ENCODE measurements around the gene HOXA10.

HOXA10 gene

DNA sequence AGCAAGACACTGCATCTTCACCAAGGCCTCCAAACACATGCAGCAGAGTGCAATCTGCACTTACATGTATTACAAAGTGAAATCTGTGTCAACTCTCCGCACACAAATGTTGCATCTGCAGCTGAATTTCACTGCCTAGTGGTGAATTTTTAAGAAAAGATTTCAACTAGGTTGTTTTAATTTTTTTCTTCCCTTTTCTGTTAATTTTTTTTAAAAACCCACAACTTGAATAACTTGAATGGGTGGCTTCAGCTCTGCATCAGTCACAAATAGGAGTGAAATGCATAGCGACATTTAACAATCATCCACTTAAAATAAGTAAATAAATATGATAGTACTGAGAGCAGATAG lies 19.9 kb upstream of the HOXA10 start:
- no peak overlapping the region for H3K27ac ChIP-seq (ENCODE audit: low read length)
- H3K9me3 ChIP-seq (ENCODE audit: insufficient read depth, low read depth, low read length): peaks cover 5% of the 10 kb centered on the region; the same call in 1 of the 2 replicates
- peaks cover 100% of the 10 kb centered on the region for H3K27me3 ChIP-seq (ENCODE audit: insufficient read depth, low read length)

DNA sequence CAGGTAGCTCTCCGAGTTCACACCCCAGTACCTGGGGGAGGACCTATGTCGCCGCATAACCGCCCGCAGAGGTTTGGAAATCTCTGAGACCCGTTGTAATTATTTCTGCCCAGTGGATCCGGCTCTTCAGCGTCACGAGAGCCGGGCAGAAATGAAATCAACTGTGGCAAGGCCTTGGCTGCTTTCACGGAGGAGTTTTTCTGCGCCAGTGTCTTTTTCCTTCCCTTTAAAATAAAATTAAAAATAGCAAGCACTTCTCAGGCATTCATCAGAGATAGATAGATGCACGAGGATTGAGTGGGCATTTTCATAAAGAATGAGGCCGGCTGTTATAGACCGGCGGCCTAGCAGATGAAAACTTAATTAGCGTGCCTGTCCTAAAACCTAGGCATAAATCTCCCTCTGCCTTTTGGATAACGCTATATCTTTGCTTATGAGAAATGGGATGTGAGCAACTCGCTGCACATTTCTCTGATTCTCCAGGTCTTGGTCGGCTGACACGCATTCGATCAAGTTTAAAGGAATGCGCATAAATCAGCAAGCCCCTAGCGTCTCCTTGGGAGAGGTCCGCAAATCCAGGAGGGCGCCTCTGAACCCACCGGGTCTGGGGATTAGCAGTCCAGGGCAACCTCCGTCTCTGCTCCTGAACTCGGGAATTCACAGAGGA lies 19.3 kb upstream of the HOXA10 start:
- Histone ChIP-seq H3K4me3 (ENCODE audit: low read length) (no peak overlapping the region), H3K27ac (ENCODE audit: low read length) (no peak overlapping the region), H3K9me3 (ENCODE audit: insufficient read depth, low read depth, low read length) (peaks cover 5% of the 10 kb centered on the region; the same call in 1 of the 2 replicates), H3K4me1 (ENCODE audit: insufficient read depth, low read length) (no peaks in the 10 kb centered on the region; the same call in 1 of the 2 replicates), H3K9ac (ENCODE audit: low read depth, low read length) (no peak overlapping the region), H3K36me3 (ENCODE audit: insufficient read depth, low read depth, low read length) (no peaks in the 10 kb centered on the region), H3K27me3 (ENCODE audit: insufficient read depth, low read length) (peaks cover 100% of the 10 kb centered on the region)

More for the DNA sequence above, 19.9 kb upstream of the HOXA10 start:
- H3K36me3 ChIP-seq (ENCODE audit: insufficient read depth, low read depth, low read length): no peaks in the 10 kb centered on the region
- H3K9ac ChIP-seq (ENCODE audit: low read depth, low read length): no peak overlapping the region
- no peaks in the 10 kb centered on the region; the same call in 1 of the 2 replicates for H3K4me1 ChIP-seq (ENCODE audit: insufficient read depth, low read length)
- H3K4me3 ChIP-seq (ENCODE audit: low read length): no peak overlapping the region

DNA sequence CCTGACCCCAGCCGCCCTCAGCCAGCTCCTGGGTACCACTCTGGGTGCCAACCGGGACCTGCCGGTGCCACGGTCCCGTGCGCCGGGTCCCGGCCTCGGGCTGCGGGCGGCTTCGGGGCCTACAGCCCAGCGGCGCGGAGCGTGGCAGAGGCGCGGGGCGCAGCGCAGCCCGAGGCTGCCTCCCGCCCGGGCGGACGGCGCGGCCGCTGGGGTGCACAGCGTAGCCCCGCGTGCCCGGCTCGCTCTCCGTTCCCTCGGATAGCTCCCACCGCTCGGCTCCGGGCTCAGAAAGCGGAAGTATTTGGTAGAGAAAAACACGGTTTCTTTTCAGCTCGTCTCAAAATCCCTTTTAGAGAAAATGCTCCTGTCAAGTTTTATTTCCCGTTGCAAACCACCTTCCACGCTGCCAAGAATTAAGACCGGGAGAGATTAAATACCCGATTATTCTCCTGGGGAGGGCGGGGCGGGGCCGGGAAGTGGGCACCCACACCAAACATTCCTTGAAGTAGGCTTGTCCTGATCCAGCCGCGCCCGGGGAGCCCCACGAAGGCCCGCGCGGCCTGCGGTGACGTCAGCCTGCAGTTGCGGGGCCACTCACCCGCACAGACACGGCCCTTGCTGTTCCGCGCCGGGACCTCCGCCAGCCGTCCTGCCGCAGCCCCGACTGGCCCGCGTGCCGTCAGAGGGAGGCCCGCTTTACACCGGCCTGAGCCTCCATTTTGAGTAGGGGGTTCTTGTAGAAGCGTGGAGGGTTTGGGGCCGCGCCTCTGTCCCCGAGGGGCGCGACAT lies 18.6 kb upstream of the HOXA10 start:
- peaks cover 5% of the 10 kb centered on the region; the same call in 1 of the 2 replicates for H3K9me3 ChIP-seq (ENCODE audit: insufficient read depth, low read depth, low read length)
- no peaks in the 10 kb centered on the region for H3K36me3 ChIP-seq (ENCODE audit: insufficient read depth, low read depth, low read length)
- no peak overlapping the region for H3K27ac ChIP-seq (ENCODE audit: low read length)
- no peak overlapping the region for H3K9ac ChIP-seq (ENCODE audit: low read depth, low read length)
- H3K27me3 ChIP-seq (ENCODE audit: insufficient read depth, low read length): peaks cover 100% of the 10 kb centered on the region
- no peak overlapping the region for H3K4me3 ChIP-seq (ENCODE audit: low read length)
- H3K4me1 ChIP-seq (ENCODE audit: insufficient read depth, low read length): no peaks in the 10 kb centered on the region; the same call in 1 of the 2 replicates

DNA sequence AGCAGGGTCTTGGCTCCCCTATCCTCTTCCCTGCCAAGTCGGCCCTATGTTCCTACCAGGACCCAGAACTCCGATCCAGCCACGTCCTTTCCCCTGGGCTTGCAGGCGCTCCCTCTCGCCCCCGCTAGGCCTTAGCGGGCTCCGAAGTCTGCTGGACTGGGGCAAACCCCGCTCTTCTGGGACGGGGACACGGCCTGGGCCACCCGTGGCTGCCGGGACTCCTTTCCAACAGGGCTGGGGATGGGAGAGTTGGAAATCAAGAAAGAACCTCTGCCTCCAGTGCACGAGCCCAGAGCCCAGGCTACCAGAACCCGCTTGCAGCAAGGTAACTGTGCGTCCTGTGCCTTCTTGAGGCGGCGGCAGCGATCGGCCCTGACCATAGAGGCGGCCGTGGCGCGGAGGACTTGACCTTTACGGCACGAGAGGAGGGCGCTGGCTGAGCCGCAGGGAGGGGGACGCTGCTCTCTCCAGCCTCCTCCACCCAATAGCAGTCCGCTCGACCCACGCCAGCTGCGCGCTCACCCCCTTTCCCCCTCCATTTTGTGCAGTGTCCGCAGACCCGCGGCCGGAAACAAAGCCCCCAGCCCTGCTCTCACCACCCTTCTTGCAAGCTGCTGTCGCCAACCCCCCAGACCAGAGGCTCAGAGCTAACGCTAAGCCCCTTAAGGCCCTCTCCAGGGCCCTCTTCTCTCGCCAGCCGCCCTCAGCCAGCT lies 17.9 kb upstream of the HOXA10 start:
- Histone ChIP-seq H3K9me3 (ENCODE audit: insufficient read depth, low read depth, low read length) (peaks cover 10% of the 10 kb centered on the region; the same call in 1 of the 2 replicates), H3K9ac (ENCODE audit: low read depth, low read length) (no peak overlapping the region), H3K27ac (ENCODE audit: low read length) (no peak overlapping the region), H3K4me3 (ENCODE audit: low read length) (no peak overlapping the region), H3K4me1 (ENCODE audit: insufficient read depth, low read length) (peaks cover 6% of the 10 kb centered on the region), H3K36me3 (ENCODE audit: insufficient read depth, low read depth, low read length) (no peaks in the 10 kb centered on the region), H3K27me3 (ENCODE audit: insufficient read depth, low read length) (peaks cover 100% of the 10 kb centered on the region)

DNA sequence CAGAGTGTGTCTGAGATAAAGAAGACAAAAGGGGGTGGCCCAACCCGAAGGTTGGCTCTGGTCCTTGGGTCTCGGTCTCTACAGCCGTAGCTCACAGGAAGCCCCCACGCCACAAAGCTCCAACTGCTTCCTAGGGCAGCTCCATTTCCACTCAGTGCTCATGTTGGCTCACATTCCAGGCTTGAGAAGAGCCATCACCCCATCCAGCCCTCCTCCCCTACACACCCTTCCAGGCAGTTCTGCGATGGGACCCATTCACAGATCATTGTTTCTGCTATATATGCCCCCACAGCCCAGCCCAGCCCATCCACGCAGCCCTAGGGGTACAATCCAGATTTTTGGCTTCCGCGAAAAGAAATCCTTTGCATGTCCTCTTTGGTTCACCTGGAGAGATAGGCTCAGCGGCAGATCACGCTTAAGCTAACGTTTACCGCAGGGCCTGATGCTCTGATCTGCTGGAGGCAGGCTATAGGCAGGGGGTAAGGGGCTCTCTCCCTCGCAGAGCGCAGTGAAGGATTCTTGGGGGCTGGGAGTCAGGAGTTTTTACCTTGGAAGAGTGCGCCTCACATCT lies 17.1 kb upstream of the HOXA10 start:
- Histone ChIP-seq H3K4me3 (ENCODE audit: low read length) (no peak overlapping the region), H3K36me3 (ENCODE audit: insufficient read depth, low read depth, low read length) (no peaks in the 10 kb centered on the region), H3K27ac (ENCODE audit: low read length) (no peak overlapping the region), H3K9me3 (ENCODE audit: insufficient read depth, low read depth, low read length) (peaks cover 10% of the 10 kb centered on the region; the same call in 1 of the 2 replicates), H3K4me1 (ENCODE audit: insufficient read depth, low read length) (peaks cover 6% of the 10 kb centered on the region), H3K9ac (ENCODE audit: low read depth, low read length) (no peak overlapping the region), H3K27me3 (ENCODE audit: insufficient read depth, low read length) (peaks cover 100% of the 10 kb centered on the region)

DNA sequence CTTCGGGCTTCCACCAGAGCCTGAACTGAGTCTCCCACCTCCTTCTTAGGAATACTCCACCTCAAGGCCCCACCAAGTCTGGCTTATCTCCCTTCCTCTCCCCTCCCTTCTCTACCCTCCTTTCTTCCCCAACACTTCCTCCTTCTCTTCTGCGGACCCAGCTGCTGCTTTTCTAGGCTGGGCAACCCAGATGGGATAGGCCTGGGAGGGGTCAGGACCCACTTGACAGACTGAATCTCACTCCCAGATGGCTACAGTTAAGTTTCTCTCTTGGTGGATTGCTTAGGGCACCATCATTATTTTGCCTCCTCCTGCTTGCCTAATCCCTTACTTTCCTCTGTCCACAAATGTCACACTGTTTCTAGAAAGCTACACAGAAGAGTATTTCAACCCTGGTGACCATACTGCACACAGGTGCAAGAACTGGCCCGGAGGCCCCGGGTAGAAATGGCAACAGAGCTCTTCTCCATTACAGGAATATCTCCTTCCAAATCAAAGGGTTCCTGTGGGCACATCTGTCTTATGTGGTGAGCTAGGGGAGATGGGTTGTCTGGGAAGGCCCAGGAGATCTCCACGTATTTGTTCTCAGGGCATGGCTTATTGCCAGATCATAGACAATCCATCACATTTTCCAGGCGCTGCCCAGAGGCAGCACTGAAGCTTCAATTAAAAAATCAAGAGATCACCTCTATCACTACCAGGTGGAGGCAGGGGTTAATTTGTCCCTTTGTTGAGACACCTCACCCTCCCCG lies 16.1 kb upstream of the HOXA10 start:
- H3K36me3 ChIP-seq (ENCODE audit: insufficient read depth, low read depth, low read length): no peaks in the 10 kb centered on the region
- peaks cover 6% of the 10 kb centered on the region for H3K4me1 ChIP-seq (ENCODE audit: insufficient read depth, low read length)
- no peak overlapping the region for H3K9ac ChIP-seq (ENCODE audit: low read depth, low read length)
- H3K4me3 ChIP-seq (ENCODE audit: low read length): no peak overlapping the region
- H3K9me3 ChIP-seq (ENCODE audit: insufficient read depth, low read depth, low read length): peaks cover 10% of the 10 kb centered on the region; the same call in 1 of the 2 replicates
- H3K27ac ChIP-seq (ENCODE audit: low read length): no peak overlapping the region
- H3K27me3 ChIP-seq (ENCODE audit: insufficient read depth, low read length): peaks cover 100% of the 10 kb centered on the region

DNA sequence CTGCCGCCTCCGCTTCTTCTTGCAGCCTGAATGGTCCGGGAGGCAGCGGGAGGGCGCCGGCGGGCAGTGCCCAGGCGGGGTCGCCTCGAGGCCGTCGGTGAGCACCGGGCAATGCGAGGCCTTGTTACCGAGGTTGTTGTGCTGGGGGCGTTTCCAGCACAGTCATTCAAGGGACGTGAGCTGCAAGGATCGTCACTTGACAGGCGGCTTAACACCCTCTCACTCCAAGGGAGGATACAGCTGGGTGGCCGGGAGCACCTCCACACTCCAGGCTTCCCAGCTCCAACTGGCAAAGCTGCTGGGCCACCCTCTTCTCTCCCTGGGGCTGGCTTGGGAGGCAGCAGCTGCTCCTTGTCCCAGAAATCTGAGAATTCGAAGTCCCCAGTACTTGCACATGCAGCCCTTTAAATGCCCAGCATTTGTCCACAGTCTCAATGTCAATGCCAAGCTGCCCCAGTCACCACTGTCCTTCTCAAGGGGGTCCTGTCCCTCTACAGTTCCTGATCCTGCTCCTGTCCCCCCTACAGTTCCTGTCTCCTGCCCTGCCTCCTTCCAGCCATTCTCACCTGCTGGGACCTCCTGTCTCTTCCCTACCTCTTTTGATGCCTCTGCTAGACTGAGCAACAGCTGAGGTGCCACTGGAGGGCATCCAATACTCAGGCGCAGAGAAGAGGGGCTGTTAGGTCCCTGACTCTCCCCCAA lies 15.3 kb upstream of the HOXA10 start:
- Histone ChIP-seq H3K36me3 (ENCODE audit: insufficient read depth, low read depth, low read length) (no peaks in the 10 kb centered on the region), H3K27me3 (ENCODE audit: insufficient read depth, low read length) (peaks cover 100% of the 10 kb centered on the region), H3K4me1 (ENCODE audit: insufficient read depth, low read length) (peaks cover 6% of the 10 kb centered on the region), H3K9me3 (ENCODE audit: insufficient read depth, low read depth, low read length) (peaks cover 10% of the 10 kb centered on the region; the same call in 1 of the 2 replicates), H3K9ac (ENCODE audit: low read depth, low read length) (no peak overlapping the region), H3K27ac (ENCODE audit: low read length) (no peak overlapping the region), H3K4me3 (ENCODE audit: low read length) (no peak overlapping the region)

DNA sequence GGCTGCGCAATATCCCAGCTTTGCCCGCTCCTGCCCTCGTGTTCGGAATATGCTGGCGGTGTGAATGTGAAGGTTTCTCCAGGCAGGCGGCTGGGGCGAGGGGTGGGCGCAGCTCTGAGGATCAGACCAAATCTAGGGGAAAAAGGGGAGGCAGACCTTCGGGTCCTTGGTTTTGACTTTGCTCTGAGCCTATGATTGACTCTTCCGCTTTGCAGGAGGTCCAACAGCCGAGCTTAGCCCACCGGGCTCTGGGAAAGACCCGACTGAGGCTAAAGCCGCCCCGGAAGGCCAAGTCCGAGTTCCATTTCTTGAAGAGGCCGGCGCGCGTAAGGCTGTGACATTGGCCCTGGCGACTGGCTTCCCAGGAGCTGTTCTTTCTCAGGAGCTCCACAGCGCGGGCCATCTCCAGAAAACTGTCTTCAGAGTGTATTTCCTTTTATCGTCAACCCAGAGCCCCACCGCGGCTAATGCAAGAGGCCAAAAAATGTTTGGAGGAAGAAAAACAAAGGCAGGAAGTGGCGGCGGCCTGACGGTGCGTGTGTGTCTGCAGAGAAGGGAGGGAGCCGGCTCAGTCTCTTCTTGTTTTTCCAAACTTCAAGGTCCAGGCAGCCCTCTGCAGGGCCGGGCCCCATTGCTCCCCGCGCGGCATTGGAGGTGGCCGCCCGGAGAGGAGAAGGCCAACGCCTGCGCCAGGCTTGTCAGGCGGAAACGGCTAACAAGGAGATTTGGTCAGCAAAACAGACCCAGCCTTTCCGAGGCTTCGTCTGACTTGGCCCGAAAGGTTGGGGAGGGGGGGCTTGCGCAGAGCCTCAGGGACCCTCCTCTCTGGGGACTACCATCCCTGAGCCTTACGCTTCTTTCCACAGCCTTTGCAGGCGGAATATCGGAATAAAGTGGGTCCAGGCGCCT lies 14.5 kb upstream of the HOXA10 start:
- Histone ChIP-seq H3K9me3 (ENCODE audit: insufficient read depth, low read depth, low read length) (peaks cover 10% of the 10 kb centered on the region; the same call in 1 of the 2 replicates), H3K27me3 (ENCODE audit: insufficient read depth, low read length) (peaks cover 100% of the 10 kb centered on the region), H3K36me3 (ENCODE audit: insufficient read depth, low read depth, low read length) (no peaks in the 10 kb centered on the region), H3K9ac (ENCODE audit: low read depth, low read length) (no peak overlapping the region), H3K4me3 (ENCODE audit: low read length) (0 out of 2 replicates have a peak overlapping the region, but pooled peaks have one; percentile 21), H3K4me1 (ENCODE audit: insufficient read depth, low read length) (peaks cover 6% of the 10 kb centered on the region), H3K27ac (ENCODE audit: low read length) (no peak overlapping the region)

DNA sequence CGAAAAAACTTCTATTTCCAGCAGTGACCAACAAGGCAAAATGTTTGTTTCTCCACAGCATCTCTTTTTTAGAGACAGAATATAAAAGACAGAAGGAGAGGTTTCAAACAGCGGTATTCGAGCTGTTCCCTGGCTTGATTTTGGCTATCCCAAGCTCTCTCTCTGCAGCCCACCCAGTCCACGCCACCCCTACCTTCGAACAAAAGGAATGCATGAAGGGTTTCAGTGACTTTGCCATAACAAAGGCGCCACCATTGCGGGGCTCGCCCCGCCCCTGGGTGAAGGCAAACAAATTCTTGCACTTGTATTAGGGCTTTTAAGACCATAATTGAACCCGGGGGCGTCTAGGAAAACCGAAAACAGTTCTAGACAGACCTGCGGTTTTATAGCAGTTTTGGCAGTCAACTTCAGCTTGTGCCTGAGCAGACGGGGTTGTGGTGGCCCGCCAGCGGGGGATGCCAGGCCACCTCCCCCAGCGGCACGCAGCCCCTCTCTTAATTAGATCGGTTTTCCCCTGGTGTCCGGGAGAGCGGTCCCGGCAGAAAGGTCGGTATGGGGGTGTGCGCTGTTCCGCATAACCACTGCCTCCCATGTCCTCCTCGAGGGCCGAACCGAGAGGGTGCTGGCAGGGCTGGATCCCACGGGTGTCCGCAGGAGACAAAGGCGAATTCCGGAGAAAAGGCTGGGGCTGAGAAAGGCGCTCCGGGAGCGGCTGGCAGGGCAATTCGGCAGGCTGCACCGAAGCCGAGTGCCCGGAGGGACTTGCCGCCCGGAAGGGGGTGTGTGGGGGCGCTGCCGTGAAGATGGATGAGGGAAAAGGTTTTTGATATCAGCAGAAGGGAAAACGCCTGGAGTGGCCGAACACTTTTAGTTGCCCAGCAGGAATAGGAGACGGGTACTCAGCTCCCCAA lies 13.6 kb upstream of the HOXA10 start:
- peaks cover 6% of the 10 kb centered on the region for H3K4me1 ChIP-seq (ENCODE audit: insufficient read depth, low read length)
- peaks cover 10% of the 10 kb centered on the region; the same call in 1 of the 2 replicates for H3K9me3 ChIP-seq (ENCODE audit: insufficient read depth, low read depth, low read length)
- no peak overlapping the region for H3K9ac ChIP-seq (ENCODE audit: low read depth, low read length)
- H3K36me3 ChIP-seq (ENCODE audit: insufficient read depth, low read depth, low read length): no peaks in the 10 kb centered on the region
- peaks cover 100% of the 10 kb centered on the region for H3K27me3 ChIP-seq (ENCODE audit: insufficient read depth, low read length)
- H3K4me3 ChIP-seq (ENCODE audit: low read length): no peak overlapping the region
- H3K27ac ChIP-seq (ENCODE audit: low read length): no peak overlapping the region
